HEK293 (cell line): Measurements from ENCODE around the gene BLOC1S4.

Experiments used
- CTCF ChIA-PET: fragments of 350-600 bp; formaldehyde crosslinking; extraction: SDS; loops from one replicate; lab custom pipeline; 2021; ENCODE audit warnings: antibody characterized with exemption; lab: Yijun Ruan, JAX
- POLR2A ChIA-PET: fragments of 300-600 bp; formaldehyde crosslinking; extraction: SDS; loops from one replicate; lab custom pipeline; 2020; ENCODE audit warnings: antibody characterized with exemption, inconsistent platforms; lab: Yijun Ruan, JAX
- H3K27ac ChIP-seq: fragments of 200-500 bp; sonication (Bioruptor generic); 2 replicates; pipeline ENCODE4 v1.5.1; 2014; ENCODE audit warnings: low read depth, low read length, control low read depth, inconsistent platforms; ENCODE audit errors: extremely low read depth
- H3K36me3 ChIP-seq, 2 experiments: fragments of 200-500 bp in 1 of 2; sonication (Bioruptor generic) in 1 of 2; 1 replicate in 1 of 2; 2 replicates in 1 of 2; pipeline ENCODE4 v1.5.1; 2014 to 2017; ENCODE audit warnings: inconsistent platforms in 2 of 2, low read length in 2 of 2; ENCODE audit not compliant: control insufficient read depth in 2 of 2, insufficient read depth in 1 of 2
- H3K4me1 ChIP-seq: fragments of 200-500 bp; sonication (Bioruptor generic); 2 replicates; pipeline ENCODE4 v1.5.1; 2014; ENCODE audit warnings: mild to moderate bottlenecking, low read length, inconsistent platforms; ENCODE audit not compliant: control insufficient read depth, insufficient read depth
- H3K4me3 ChIP-seq: 2 replicates; pipeline ENCODE4 v1.5.1; 2011; ENCODE audit warnings: low read depth, mild to moderate bottlenecking, control low read depth, low read length, moderate library complexity
- H3K9me3 ChIP-seq: fragments of 200-500 bp; sonication (Bioruptor generic); 2 replicates; pipeline ENCODE4 v1.5.1; 2014; ENCODE audit warnings: low read depth, low read length, inconsistent platforms; ENCODE audit not compliant: control insufficient read depth, insufficient read depth
- GLI4 ChIP-seq: fragments of 450-650 bp; formaldehyde crosslinking; IDR thresholded peaks from 2 replicates; pipeline ENCODE4 v1.5.1; 2016; ENCODE audit warnings: missing biosample characterization, missing genetic modification characterization
- KLF8 ChIP-seq: fragments of 450-650 bp; formaldehyde crosslinking; IDR thresholded peaks from 2 replicates; pipeline ENCODE4 v1.5.1; 2016; ENCODE audit warnings: missing biosample characterization, missing genetic modification characterization
- SETDB1 ChIP-seq: IDR thresholded peaks from one replicate; pipeline ENCODE4 v1.6.1; 2017; ENCODE audit warnings: mild to moderate bottlenecking, low read length, moderate library complexity, mixed read lengths; ENCODE audit not compliant: insufficient read length
- YY1 ChIP-seq: fragments of 450-650 bp; formaldehyde crosslinking; IDR thresholded peaks from 2 replicates; pipeline ENCODE4 v1.5.1; 2018; ENCODE audit warnings: missing biosample characterization, missing genetic modification characterization
- ZBTB1 ChIP-seq: fragments of 450-650 bp; formaldehyde crosslinking; IDR thresholded peaks from 2 replicates; pipeline ENCODE4 v1.5.1; 2016; ENCODE audit warnings: missing biosample characterization, missing genetic modification characterization
- ZBTB21 ChIP-seq: fragments of 450-650 bp; formaldehyde crosslinking; IDR thresholded peaks from 2 replicates; pipeline ENCODE4 v1.5.1; 2017; ENCODE audit warnings: missing biosample characterization, missing genetic modification characterization
- ZNF24 ChIP-seq: fragments of 450-650 bp; formaldehyde crosslinking; IDR thresholded peaks from 2 replicates; pipeline ENCODE4 v1.5.1; 2016; ENCODE audit warnings: missing biosample characterization, missing genetic modification characterization
- ZNF274 ChIP-seq, 2 experiments: fragments of 200-500 bp in 1 of 2; fragments of 450-650 bp in 1 of 2; sonication (Bioruptor generic) in 1 of 2; formaldehyde crosslinking in 1 of 2; IDR thresholded peaks; 2 replicates each; pipeline versions ENCODE4 v1.5.1 to v1.6.1; 2014 to 2016; ENCODE audit warnings: borderline replicate concordance in 1 of 2, inconsistent platforms in 1 of 2, low read length in 1 of 2, missing biosample characterization in 1 of 2, missing genetic modification characterization in 1 of 2
- ZNF354C ChIP-seq: fragments of 450-650 bp; formaldehyde crosslinking; IDR thresholded peaks from 2 replicates; pipeline ENCODE4 v1.5.1; 2016; ENCODE audit warnings: missing biosample characterization, missing genetic modification characterization, low read depth, borderline replicate concordance
- ZNF37A ChIP-seq: fragments of 450-650 bp; IDR thresholded peaks from 2 replicates; pipeline ENCODE4 v1.5.1; 2018; ENCODE audit warnings: missing biosample characterization, missing genetic modification characterization
- ZNF423 ChIP-seq: fragments of 450-650 bp; formaldehyde crosslinking; IDR thresholded peaks from 2 replicates; pipeline ENCODE4 v1.5.1; 2016; ENCODE audit warnings: missing biosample characterization, missing genetic modification characterization
- ZNF510 ChIP-seq: fragments of 450-650 bp; formaldehyde crosslinking; IDR thresholded peaks from 2 replicates; pipeline ENCODE4 v1.5.1; 2018; ENCODE audit warnings: mild to moderate bottlenecking, missing genetic modification characterization, missing biosample characterization; ENCODE audit not compliant: insufficient replicate concordance
- ZNF558 ChIP-seq: fragments of 450-650 bp; formaldehyde crosslinking; IDR thresholded peaks from 2 replicates; pipeline ENCODE4 v1.5.1; 2016; ENCODE audit warnings: missing biosample characterization, missing genetic modification characterization
- ZNF658 ChIP-seq: fragments of 450-650 bp; formaldehyde crosslinking; IDR thresholded peaks from 2 replicates; pipeline ENCODE4; 2016; ENCODE audit warnings: missing biosample characterization, missing genetic modification characterization
- TF ChIP-seq, protein P1 (sequence below): fragments of 450-650 bp; formaldehyde crosslinking; IDR thresholded peaks from 2 replicates; pipeline ENCODE4 v1.5.1; 2016; ENCODE audit warnings: missing biosample characterization, missing genetic modification characterization
- TF ChIP-seq, protein P2 (sequence below): fragments of 450-650 bp; formaldehyde crosslinking; IDR thresholded peaks from 2 replicates; pipeline ENCODE4 v1.5.1; 2016; ENCODE audit warnings: missing biosample characterization, missing genetic modification characterization
- TF ChIP-seq, protein P3 (sequence below): fragments of 450-650 bp; formaldehyde crosslinking; IDR thresholded peaks from 2 replicates; pipeline ENCODE4 v1.5.1; 2016; ENCODE audit warnings: missing biosample characterization, missing genetic modification characterization
- TF ChIP-seq, protein P4 (sequence below): fragments of 450-650 bp; formaldehyde crosslinking; IDR thresholded peaks from 2 replicates; pipeline ENCODE4 v1.5.1; 2016; ENCODE audit warnings: missing biosample characterization, missing genetic modification characterization
- TF ChIP-seq, protein P5 (sequence below): fragments of 450-650 bp; formaldehyde crosslinking; optimal IDR thresholded peaks from 2 replicates; pipeline ENCODE3; 2016; ENCODE audit warnings: missing biosample characterization, mild to moderate bottlenecking, missing genetic modification characterization

Gene BLOC1S4

DNA sequence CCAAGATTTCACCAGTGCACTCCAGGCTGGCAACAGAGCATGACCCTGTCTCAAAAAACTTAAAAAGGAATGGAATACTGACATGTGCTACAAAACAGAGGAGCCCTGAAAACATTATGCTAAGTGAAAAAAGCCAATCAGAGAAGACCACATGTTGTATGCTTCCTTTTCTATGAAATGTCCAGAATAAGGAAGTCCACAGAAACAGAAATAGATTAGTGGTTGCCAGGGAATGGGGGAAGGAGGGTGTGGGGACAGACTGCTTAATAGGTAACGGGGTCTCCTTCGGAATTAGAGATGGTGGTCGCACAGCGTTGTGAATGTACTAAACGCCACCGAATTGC, 36.5 kb downstream of the BLOC1S4 start:
- ChIA-PET POLR2A (no interaction called here), CTCF (no interaction called here)
- TF ChIP-seq, protein P1, sequence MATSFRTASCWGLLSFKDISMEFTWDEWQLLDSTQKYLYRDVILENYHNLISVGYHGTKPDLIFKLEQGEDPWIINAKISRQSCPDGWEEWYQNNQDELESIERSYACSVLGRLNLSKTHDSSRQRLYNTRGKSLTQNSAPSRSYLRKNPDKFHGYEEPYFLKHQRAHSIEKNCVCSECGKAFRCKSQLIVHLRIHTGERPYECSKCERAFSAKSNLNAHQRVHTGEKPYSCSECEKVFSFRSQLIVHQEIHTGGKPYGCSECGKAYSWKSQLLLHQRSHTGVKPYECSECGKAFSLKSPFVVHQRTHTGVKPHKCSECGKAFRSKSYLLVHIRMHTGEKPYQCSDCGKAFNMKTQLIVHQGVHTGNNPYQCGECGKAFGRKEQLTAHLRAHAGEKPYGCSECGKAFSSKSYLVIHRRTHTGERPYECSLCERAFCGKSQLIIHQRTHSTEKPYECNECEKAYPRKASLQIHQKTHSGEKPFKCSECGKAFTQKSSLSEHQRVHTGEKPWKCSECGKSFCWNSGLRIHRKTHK (tag by site-specific recombination) = no peak
- no peak for TF ChIP-seq ZNF24 (tag by site-specific recombination)
- no peak for TF ChIP-seq ZNF37A (tag by site-specific recombination)
- TF ChIP-seq ZBTB21 (tag by site-specific recombination) = no peak
- TF ChIP-seq SETDB1 = no peak
- TF ChIP-seq, protein P2, sequence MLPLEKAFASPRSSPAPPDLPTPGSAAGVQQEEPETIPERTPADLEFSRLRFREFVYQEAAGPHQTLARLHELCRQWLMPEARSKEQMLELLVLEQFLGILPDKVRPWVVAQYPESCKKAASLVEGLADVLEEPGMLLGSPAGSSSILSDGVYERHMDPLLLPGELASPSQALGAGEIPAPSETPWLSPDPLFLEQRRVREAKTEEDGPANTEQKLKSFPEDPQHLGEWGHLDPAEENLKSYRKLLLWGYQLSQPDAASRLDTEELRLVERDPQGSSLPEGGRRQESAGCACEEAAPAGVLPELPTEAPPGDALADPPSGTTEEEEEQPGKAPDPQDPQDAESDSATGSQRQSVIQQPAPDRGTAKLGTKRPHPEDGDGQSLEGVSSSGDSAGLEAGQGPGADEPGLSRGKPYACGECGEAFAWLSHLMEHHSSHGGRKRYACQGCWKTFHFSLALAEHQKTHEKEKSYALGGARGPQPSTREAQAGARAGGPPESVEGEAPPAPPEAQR (tag by site-specific recombination) = no peak
- TF ChIP-seq ZNF423 (tag by site-specific recombination) = no peak
- no peak for TF ChIP-seq ZNF510 (tag by site-specific recombination)
- TF ChIP-seq ZNF558 = no peak
- TF ChIP-seq ZNF354C = no peak
- Histone ChIP-seq H3K27ac (no peak overlapping the region), H3K9me3 (no peaks in the 10 kb centered on the region), H3K4me3 (no peak overlapping the region), H3K36me3 (no peaks in the 10 kb centered on the region), H3K4me1 (no peaks in the 10 kb centered on the region)

DNA sequence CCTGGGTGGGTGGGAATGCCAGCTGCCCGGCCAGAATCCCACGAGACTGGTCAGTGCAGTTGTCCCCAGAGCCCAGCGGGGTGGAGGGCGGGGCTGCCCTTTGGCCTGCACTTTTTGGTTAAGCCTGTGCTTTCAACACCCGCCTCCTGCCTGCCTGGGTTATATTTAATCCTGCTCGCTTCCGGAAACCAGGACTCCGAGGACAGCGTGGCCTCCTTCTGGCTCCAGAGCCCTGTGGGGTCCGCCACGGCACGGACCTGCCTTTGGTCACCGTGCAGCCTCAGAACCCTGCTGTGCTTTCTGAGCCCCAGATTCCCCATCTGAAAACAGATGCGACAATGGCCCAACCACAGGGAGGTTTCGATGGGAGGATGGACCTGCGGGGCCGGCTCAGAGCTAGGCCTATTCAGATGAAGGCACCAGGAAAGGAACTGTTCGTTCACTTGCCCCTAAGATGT, 37.2 kb downstream of the BLOC1S4 start:
- Histone ChIP-seq H3K27ac (no peak overlapping the region), H3K4me3 (no peak overlapping the region), H3K36me3 (no peaks in the 10 kb centered on the region), H3K9me3 (no peaks in the 10 kb centered on the region), H3K4me1 (no peaks in the 10 kb centered on the region)
- ChIA-PET CTCF (interaction anchor here (1.1 kb wide), 1 partner anchor 318 kb away, joined by 4 read pairs; no protein-coding TSS in a partner anchor), POLR2A (no interaction called here)
- TF ChIP-seq, protein P3, sequence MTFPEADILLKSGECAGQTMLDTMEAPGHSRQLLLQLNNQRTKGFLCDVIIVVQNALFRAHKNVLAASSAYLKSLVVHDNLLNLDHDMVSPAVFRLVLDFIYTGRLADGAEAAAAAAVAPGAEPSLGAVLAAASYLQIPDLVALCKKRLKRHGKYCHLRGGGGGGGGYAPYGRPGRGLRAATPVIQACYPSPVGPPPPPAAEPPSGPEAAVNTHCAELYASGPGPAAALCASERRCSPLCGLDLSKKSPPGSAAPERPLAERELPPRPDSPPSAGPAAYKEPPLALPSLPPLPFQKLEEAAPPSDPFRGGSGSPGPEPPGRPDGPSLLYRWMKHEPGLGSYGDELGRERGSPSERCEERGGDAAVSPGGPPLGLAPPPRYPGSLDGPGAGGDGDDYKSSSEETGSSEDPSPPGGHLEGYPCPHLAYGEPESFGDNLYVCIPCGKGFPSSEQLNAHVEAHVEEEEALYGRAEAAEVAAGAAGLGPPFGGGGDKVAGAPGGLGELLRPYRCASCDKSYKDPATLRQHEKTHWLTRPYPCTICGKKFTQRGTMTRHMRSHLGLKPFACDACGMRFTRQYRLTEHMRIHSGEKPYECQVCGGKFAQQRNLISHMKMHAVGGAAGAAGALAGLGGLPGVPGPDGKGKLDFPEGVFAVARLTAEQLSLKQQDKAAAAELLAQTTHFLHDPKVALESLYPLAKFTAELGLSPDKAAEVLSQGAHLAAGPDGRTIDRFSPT (tag by site-specific recombination) = no peak
- no peak for TF ChIP-seq ZNF274 (IDR thresholded peaks at IDR 0.05; ENCODE audit: low read length)
- no peak for TF ChIP-seq ZNF274 (tag by site-specific recombination; IDR thresholded peaks at IDR 0.05; ENCODE audit: borderline replicate concordance)
- no peak for TF ChIP-seq YY1 (tag by site-specific recombination)
- TF ChIP-seq, protein P4, sequence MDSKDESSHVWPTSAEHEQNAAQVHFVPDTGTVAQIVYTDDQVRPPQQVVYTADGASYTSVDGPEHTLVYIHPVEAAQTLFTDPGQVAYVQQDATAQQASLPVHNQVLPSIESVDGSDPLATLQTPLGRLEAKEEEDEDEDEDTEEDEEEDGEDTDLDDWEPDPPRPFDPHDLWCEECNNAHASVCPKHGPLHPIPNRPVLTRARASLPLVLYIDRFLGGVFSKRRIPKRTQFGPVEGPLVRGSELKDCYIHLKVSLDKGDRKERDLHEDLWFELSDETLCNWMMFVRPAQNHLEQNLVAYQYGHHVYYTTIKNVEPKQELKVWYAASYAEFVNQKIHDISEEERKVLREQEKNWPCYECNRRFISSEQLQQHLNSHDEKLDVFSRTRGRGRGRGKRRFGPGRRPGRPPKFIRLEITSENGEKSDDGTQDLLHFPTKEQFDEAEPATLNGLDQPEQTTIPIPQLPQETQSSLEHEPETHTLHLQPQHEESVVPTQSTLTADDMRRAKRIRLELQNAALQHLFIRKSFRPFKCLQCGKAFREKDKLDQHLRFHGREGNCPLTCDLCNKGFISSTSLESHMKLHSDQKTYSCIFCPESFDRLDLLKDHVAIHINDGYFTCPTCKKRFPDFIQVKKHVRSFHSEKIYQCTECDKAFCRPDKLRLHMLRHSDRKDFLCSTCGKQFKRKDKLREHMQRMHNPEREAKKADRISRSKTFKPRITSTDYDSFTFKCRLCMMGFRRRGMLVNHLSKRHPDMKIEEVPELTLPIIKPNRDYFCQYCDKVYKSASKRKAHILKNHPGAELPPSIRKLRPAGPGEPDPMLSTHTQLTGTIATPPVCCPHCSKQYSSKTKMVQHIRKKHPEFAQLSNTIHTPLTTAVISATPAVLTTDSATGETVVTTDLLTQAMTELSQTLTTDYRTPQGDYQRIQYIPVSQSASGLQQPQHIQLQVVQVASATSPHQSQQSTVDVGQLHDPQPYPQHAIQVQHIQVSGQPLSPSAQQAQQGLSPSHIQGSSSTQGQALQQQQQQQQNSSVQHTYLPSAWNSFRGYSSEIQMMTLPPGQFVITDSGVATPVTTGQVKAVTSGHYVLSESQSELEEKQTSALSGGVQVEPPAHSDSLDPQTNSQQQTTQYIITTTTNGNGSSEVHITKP = no peak
- TF ChIP-seq GLI4 (tag by site-specific recombination) = no peak
- no peak for TF ChIP-seq ZNF658 (tag by site-specific recombination)
- no peak for TF ChIP-seq ZBTB1 (tag by site-specific recombination)
- TF ChIP-seq KLF8 (tag by site-specific recombination) = no peak
- TF ChIP-seq, protein P5, sequence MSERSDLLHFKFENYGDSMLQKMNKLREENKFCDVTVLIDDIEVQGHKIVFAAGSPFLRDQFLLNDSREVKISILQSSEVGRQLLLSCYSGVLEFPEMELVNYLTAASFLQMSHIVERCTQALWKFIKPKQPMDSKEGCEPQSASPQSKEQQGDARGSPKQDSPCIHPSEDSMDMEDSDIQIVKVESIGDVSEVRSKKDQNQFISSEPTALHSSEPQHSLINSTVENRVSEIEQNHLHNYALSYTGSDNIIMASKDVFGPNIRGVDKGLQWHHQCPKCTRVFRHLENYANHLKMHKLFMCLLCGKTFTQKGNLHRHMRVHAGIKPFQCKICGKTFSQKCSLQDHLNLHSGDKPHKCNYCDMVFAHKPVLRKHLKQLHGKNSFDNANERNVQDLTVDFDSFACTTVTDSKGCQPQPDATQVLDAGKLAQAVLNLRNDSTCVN = no peak
